A549 (cell line): Measurements from ENCODE around the gene NKD1. TPM values are rescaled to one million over a fixed set of nuclear protein-coding genes. Genes with fewer than 3 reads are reported as not detected.

ENCODE experiments used
- ATAC-seq, 2 experiments: fragments of 200-7000 bp in 1 of 2; fragments of >200 bp in 1 of 2; cut with Nextera tagmentation in 1 of 2; cut with Tn5 transposase in 1 of 2; 3 replicates each; pipeline versions ENCODE4 v1.8.0 to v1.9.1; 2018 to 2020; ENCODE audit warnings: mild to moderate bottlenecking in 1 of 2, moderate library complexity in 1 of 2
- CTCF ChIA-PET: fragments of 300-600 bp; sonication (Branson Sonifier 250); formaldehyde crosslinking; extraction: SDS; loops from one replicate; lab custom pipeline; 2021; ENCODE audit warnings: antibody characterized with exemption, inconsistent platforms; lab: Yijun Ruan, JAX
- POLR2A ChIA-PET: fragments of 350-600 bp; formaldehyde crosslinking; extraction: SDS; loops from one replicate; lab custom pipeline; 2021; ENCODE audit warnings: antibody characterized with exemption, inconsistent platforms; lab: Yijun Ruan, JAX
- DNase-seq, 2 experiments: peaks; one replicate each; pipeline versions ENCODE4 v3.0.0 to v3.0.0-alpha.2; 2011 to 2016; ENCODE audit warnings: low read depth in 1 of 2, low spot score in 1 of 2
- FAIRE-seq: peaks from 2 replicates; lab custom pipeline; 2011; peaks lifted over from hg19 to GRCh38; lab: Jason Lieb, UNC
- H3K27ac ChIP-seq, 2 experiments: fragments of >200 bp; sonication (Bioruptor Twin); formaldehyde crosslinking; 3 replicates each; pipeline ENCODE4 v1.5.1; 2016 to 2017
- H3K4me1 ChIP-seq: fragments of >200 bp; sonication (Bioruptor Twin); formaldehyde crosslinking; 3 replicates; pipeline ENCODE4 v1.6.1; 2016
- H3K4me2 ChIP-seq: fragments of >200 bp; sonication (Bioruptor Twin); formaldehyde crosslinking; 3 replicates; pipeline ENCODE4 v1.6.1; 2016
- H3K4me3 ChIP-seq: fragments of >200 bp; sonication (Bioruptor Twin); formaldehyde crosslinking; 3 replicates; pipeline ENCODE4 v1.5.1; 2016
- H3K9me3 ChIP-seq: fragments of >200 bp; sonication (Bioruptor Twin); formaldehyde crosslinking; 3 replicates; pipeline ENCODE4 v1.6.1; 2016
- BHLHE40 ChIP-seq: IDR thresholded peaks from 2 replicates; pipeline ENCODE4 v1.6.1; 2012; ENCODE audit warnings: low read depth, low read length, inconsistent platforms
- CHD4 ChIP-seq: fragments of 200-600 bp; sonication (generic); IDR thresholded peaks from 2 replicates; pipeline ENCODE4 v1.6.1; 2016; ENCODE audit warnings: antibody characterized with exemption, mild to moderate bottlenecking, borderline replicate concordance
- CTCF ChIP-seq: fragments of >200 bp; sonication (Bioruptor Twin); formaldehyde crosslinking; IDR thresholded peaks from 3 replicates; pipeline ENCODE4 v1.5.1; 2016
- EHF ChIP-seq: fragments of 250-450 bp; sonication (Bioruptor Pico); IDR thresholded peaks from 2 replicates; pipeline ENCODE4 v1.5.0; 2020; ENCODE audit warnings: mild to moderate bottlenecking
- ESRRA ChIP-seq: fragments of 150-350 bp; IDR thresholded peaks from 2 replicates; pipeline ENCODE4 v1.6.1; 2014; ENCODE audit warnings: mild to moderate bottlenecking, low read length, borderline replicate concordance
- GATA3 ChIP-seq: IDR thresholded peaks from 2 replicates; pipeline ENCODE4 v1.6.1; 2012; ENCODE audit warnings: borderline replicate concordance
- HMGXB4 ChIP-seq: fragments of 250-450 bp; sonication (Bioruptor Pico); IDR thresholded peaks from 2 replicates; pipeline ENCODE4 v1.5.0; 2021; ENCODE audit warnings: mild to moderate bottlenecking, moderate library complexity, borderline replicate concordance
- HOXA7 ChIP-seq: fragments of 250-450 bp; sonication (Bioruptor Pico); IDR thresholded peaks from 2 replicates; pipeline ENCODE4 v1.5.0; 2020; ENCODE audit warnings: mild to moderate bottlenecking, moderate library complexity
- JUNB ChIP-seq: fragments of >200 bp; sonication (Bioruptor Twin); formaldehyde crosslinking; IDR thresholded peaks from 2 replicates; pipeline ENCODE4 v1.6.1; 2016
- MAFK ChIP-seq: fragments of 450-650 bp; IDR thresholded peaks from 2 replicates; pipeline ENCODE4 v1.6.1; 2014; ENCODE audit not compliant: partially characterized antibody
- MAZ ChIP-seq: fragments of 150-350 bp; IDR thresholded peaks from 2 replicates; pipeline ENCODE4 v1.6.1; 2014; ENCODE audit warnings: antibody characterized with exemption, low read depth, low read length, borderline replicate concordance
- MYC ChIP-seq: IDR thresholded peaks from 2 replicates; pipeline ENCODE4 v1.6.1; 2012; ENCODE audit warnings: mild to moderate bottlenecking, inconsistent platforms, low read length, improper control_type of control experiment, borderline replicate concordance
- NFE2L2 ChIP-seq: fragments of 150-350 bp; conservative IDR thresholded peaks from 2 replicates; pipeline ENCODE4 v1.6.1; 2014; ENCODE audit warnings: low read length
- NPAS2 ChIP-seq: fragments of 250-450 bp; sonication (Bioruptor Pico); IDR thresholded peaks from 2 replicates; pipeline ENCODE4 v1.8.0; 2022; ENCODE audit warnings: mild to moderate bottlenecking, moderate library complexity, borderline replicate concordance
- PHF8 ChIP-seq: fragments of 200-600 bp; sonication (generic); IDR thresholded peaks from 2 replicates; pipeline ENCODE4 v1.6.1; 2016; ENCODE audit warnings: low read depth, mild to moderate bottlenecking, antibody characterized with exemption, moderate library complexity, borderline replicate concordance
- POLR2A ChIP-seq: IDR thresholded peaks from 2 replicates; pipeline ENCODE4 v1.6.1; 2012; ENCODE audit warnings: mild to moderate bottlenecking, low read length
- RCOR1 ChIP-seq: fragments of 150-350 bp; IDR thresholded peaks from 2 replicates; pipeline ENCODE4 v1.6.1; 2014; ENCODE audit warnings: antibody characterized with exemption, low read length, low read depth
- SREBF2 ChIP-seq: fragments of 450-650 bp; IDR thresholded peaks from 2 replicates; pipeline ENCODE4 v1.6.1; 2014; ENCODE audit warnings: mild to moderate bottlenecking, moderate library complexity
- ZFP36 ChIP-seq: fragments of 450-650 bp; IDR thresholded peaks from 2 replicates; pipeline ENCODE4 v1.6.1; 2014; ENCODE audit warnings: borderline replicate concordance; ENCODE audit not compliant: partially characterized antibody
- WGBS: methylation state at CpG from one replicate; pipeline ENCODE4 v1.1.6; 2017; ENCODE audit errors: missing lambda C conversion rate; 5-methylcytosine and 5-hydroxymethylcytosine counted together
- polyA plus RNA-seq, 4 experiments: library from polyadenylated mRNA; depleted of rRNA in 3 of 4; stranded (reverse); fragments of >200 nt; fragmentation: RNase III in 1 of 4; extraction: RNeasy Plus Mini Kit Qiagen cat#74134 plus additional on column Dnase treatment in 1 of 4; gene quantifications; 2 replicates in 3 of 4; 3 replicates in 1 of 4; pipeline ENCODE4 v1.2.3, GENCODE V29; 2011 to 2017
- TF ChIP-seq, protein P1 (sequence below): fragments of 150-350 bp; IDR thresholded peaks from 2 replicates; pipeline ENCODE4 v1.6.1; 2014; ENCODE audit warnings: low read depth, mild to moderate bottlenecking, low read length

NKD1 gene
- polyA plus RNA-seq, 2 of the 4 experiments (the other 2 are of a cell fraction) = 0.10 to 0.19 TPM

DNA sequence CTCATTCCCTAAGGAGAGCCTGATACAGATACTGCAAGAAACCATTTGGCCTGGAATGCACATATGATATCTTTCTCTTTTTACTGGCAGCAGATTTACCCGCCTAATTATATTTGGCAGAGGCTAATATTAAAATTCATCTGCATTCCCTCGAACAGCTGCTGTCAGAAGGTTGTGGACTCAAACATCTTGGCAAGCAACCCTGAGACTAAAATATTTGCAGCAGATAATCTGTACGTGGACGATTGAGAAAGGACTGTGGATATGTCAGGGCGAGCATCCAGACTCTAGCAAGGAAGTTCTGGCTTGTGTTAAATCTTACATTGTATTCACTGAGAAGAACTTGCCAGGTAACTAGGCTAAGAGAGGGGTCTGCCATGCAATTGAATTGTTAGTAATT lies 67.7 kb downstream of the NKD1 start:
- 0 out of 3 replicates have a peak, but pooled peaks cover 3% of the 10 kb centered on the region for H3K4me1 ChIP-seq
- FAIRE-seq = no peak
- H3K4me3 ChIP-seq = no peak overlapping the region
- no peak for DNase-seq
- POLR2A ChIA-PET = no interaction called here
- ATAC-seq = no peak
- H3K4me2 ChIP-seq = no peak overlapping the region
- CTCF ChIA-PET = interaction anchor here (0.7 to 1.4 kb wide), 2 partner anchors 50 to 289 kb away, joined by 3 read pairs; no protein-coding TSS in a partner anchor
- H3K9me3 ChIP-seq = no peaks in the 10 kb centered on the region
- TF ChIP-seq BHLHE40 (no peak), NPAS2 (CRISPR knock-in tag) (no peak), JUNB (no peak)
- 57% methylated on average over 5 of the region's 5 CpGs for WGBS
- H3K27ac ChIP-seq = no peak overlapping the region

GRCh38 chr16:50616386-50616785 lies 68.2 kb downstream of the NKD1 start:
- ATAC-seq = no peak
- FAIRE-seq = no peak
- TF ChIP-seq PHF8 (no peak), HMGXB4 (CRISPR knock-in tag) (no peak), RCOR1 (no peak), MAZ (no peak), POLR2A (no peak)
- ChIA-PET POLR2A (no interaction called here), CTCF (interaction anchor here (0.7 kb wide), 1 partner anchor 289 kb away, joined by 3 read pairs; no protein-coding TSS in a partner anchor)
- 94% methylated on average over 6 of the region's 6 CpGs for WGBS
- Histone ChIP-seq H3K4me2 (no peak overlapping the region), H3K4me1 (0 out of 3 replicates have a peak, but pooled peaks cover 3% of the 10 kb centered on the region), H3K9me3 (no peaks in the 10 kb centered on the region), H3K27ac (no peak overlapping the region), H3K4me3 (no peak overlapping the region)
- no peak for DNase-seq

GRCh38 chr16:50616883-50617645 lies 68.9 kb downstream of the NKD1 start:
- ATAC-seq = no peak
- no peak overlapping the region for H3K4me2 ChIP-seq
- FAIRE-seq = no peak
- H3K4me3 ChIP-seq = no peak overlapping the region
- CTCF ChIA-PET = interaction anchor here (0.7 kb wide), 2 partner anchors 48 to 290 kb away, joined by 3 to 4 read pairs; no protein-coding TSS in a partner anchor
- H3K4me1 ChIP-seq = 0 out of 3 replicates have a peak, but pooled peaks cover 3% of the 10 kb centered on the region
- TF ChIP-seq MAFK = no peak
- no peak for TF ChIP-seq ZFP36
- TF ChIP-seq MYC = no peak
- H3K27ac ChIP-seq = no peak overlapping the region
- no peak for DNase-seq
- POLR2A ChIA-PET = no interaction called here
- no peaks in the 10 kb centered on the region for H3K9me3 ChIP-seq
- 71% methylated on average over 11 of the region's 11 CpGs for WGBS

DNA sequence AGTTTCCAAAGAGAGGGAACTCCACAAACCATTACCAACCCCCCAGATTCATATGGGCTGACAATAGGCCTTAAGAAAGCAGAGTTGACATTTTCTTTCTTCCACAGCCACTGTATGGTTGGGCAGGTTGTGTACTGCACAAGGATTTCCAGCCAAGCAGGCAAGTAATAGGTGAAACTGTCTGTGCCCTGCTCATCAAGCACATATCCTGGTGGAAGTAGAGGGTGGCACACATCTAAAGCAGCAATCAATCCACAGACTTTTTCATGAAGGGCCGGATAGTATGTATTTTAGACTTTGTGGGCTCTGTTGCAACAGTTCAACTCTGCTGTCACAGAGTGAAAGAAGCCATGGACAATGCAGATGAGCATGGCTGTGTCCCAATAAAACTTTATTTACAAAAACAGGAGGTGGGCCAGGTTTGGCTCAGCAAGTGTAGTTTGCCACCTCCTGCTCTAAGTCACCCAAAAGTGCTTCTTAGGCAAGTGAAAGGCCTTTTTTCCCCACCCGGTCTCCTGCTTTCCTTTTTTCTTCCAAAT lies 69.5 kb downstream of the NKD1 start:
- Histone ChIP-seq H3K27ac (no peak overlapping the region), H3K4me1 (0 out of 3 replicates have a peak, but pooled peaks cover 3% of the 10 kb centered on the region), H3K4me2 (no peak overlapping the region), H3K9me3 (no peaks in the 10 kb centered on the region), H3K4me3 (no peak overlapping the region)
- CTCF ChIA-PET = interaction anchor here (0.7 to 1.4 kb wide), 2 partner anchors 48 kb away, joined by 3 to 4 read pairs; no protein-coding TSS in a partner anchor
- POLR2A ChIA-PET = no interaction called here
- 83% methylated on average over 2 of the region's 2 CpGs for WGBS
- TF ChIP-seq ESRRA (no peak), HMGXB4 (CRISPR knock-in tag) (no peak), HOXA7 (CRISPR knock-in tag) (no peak), CTCF (no peak), GATA3 (no peak), CHD4 (no peak), SREBF2 (no peak), EHF (CRISPR knock-in tag) (no peak), NFE2L2 (no peak)
- TF ChIP-seq, protein P1, sequence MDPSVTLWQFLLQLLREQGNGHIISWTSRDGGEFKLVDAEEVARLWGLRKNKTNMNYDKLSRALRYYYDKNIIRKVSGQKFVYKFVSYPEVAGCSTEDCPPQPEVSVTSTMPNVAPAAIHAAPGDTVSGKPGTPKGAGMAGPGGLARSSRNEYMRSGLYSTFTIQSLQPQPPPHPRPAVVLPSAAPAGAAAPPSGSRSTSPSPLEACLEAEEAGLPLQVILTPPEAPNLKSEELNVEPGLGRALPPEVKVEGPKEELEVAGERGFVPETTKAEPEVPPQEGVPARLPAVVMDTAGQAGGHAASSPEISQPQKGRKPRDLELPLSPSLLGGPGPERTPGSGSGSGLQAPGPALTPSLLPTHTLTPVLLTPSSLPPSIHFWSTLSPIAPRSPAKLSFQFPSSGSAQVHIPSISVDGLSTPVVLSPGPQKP = no peak
- FAIRE-seq (no peak), ATAC-seq (no peak), DNase-seq (no peak)
